Measurements from ENCODE around the gene POLR2B. TPM values are rescaled to one million over a fixed set of nuclear protein-coding genes. Genes with fewer than 3 reads are reported as not detected.

The POLR2B gene
- total RNA-seq, 4 donors from 2014 or later, result 39.8 to 74.8 (median 53.4) TPM

DNA sequence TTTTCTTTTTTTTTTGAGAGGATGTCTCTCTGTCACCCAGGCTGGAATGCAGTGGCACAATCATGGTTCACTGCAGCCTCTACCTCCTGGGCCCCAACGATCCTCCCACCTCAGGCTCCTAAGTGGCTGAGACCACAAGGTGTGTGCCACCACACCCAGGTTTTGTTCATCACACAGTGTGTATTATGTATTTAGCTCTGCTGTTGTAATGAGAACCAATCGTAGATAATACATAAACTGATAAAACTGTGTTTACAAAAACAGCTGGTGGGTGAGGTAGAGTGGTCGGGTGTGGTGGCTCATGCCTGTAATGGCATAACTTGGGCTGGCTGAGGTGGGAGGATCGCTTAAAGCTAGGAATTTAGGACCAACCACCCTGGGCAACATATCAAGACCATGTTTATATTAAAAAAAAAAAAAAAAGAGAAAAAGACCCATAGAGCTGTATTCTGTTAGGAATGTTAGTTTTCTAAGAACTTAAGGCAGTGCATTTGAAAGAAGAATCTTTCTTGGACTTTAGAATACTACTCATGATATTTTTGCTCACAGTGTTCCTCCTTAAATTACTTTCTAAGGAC lies 34.9 kb downstream of the POLR2B start:
- intact Hi-C loops (cut with DNase I; ENCODE audit: low total_unique reads), result no loop called here
- TF ChIP-seq, protein P1, sequence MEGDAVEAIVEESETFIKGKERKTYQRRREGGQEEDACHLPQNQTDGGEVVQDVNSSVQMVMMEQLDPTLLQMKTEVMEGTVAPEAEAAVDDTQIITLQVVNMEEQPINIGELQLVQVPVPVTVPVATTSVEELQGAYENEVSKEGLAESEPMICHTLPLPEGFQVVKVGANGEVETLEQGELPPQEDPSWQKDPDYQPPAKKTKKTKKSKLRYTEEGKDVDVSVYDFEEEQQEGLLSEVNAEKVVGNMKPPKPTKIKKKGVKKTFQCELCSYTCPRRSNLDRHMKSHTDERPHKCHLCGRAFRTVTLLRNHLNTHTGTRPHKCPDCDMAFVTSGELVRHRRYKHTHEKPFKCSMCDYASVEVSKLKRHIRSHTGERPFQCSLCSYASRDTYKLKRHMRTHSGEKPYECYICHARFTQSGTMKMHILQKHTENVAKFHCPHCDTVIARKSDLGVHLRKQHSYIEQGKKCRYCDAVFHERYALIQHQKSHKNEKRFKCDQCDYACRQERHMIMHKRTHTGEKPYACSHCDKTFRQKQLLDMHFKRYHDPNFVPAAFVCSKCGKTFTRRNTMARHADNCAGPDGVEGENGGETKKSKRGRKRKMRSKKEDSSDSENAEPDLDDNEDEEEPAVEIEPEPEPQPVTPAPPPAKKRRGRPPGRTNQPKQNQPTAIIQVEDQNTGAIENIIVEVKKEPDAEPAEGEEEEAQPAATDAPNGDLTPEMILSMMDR (IDR thresholded peaks at IDR 0.05), result no peak
- TF ChIP-seq EP300 (IDR thresholded peaks at IDR 0.05; ENCODE audit: low read depth) (no peak), POLR2A (IDR thresholded peaks at IDR 0.05) (no peak), POLR2AphosphoS5 (IDR thresholded peaks at IDR 0.05) (no peak)
- no peaks in the 10 kb centered on the region for H3K4me1 ChIP-seq

DNA sequence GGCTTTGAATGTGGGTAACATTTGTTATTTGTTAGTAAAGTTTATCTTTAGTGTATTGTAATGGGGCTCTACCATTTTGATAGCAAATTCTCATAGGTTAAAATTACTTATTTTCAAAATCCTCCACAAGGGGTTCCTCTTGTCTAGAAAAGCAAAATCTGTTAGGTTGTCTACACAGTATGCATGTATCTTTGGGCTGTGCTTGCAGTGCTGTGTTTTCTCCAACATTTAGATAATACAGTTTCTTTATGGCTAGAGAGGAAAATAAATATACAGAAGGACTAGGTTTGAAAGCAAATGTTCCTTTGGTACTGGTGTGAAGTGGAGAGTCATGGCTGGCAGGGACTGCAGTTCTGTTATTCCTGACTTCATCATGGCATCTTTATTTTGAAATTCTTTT lies 40.3 kb downstream of the POLR2B start:
- in situ Hi-C loops (cut with MboI; ENCODE audit: low pct_ligation_motif_present in 1 of 4, low pct_unique_long_range_greater_than_20kb in 1 of 4, low sequenced_read_pairs in 3 of 4), result loop anchor here in 1 of 4 donors (25.0 kb wide), 1 partner anchor 532 kb away; no protein-coding TSS in a partner anchor
- Histone ChIP-seq H3K4me3 (no peak overlapping the region), H3K27ac (no peak overlapping the region), H3K36me3 (peaks cover 1 to 68% (median 34%) of the 10 kb centered on the region in 4 donors), H3K27me3 (no peaks in the 10 kb centered on the region), H3K4me1 (no peaks in the 10 kb centered on the region), H3K9me3 (no peaks in the 10 kb centered on the region)
- DNase-seq, result no peak
- intact Hi-C loops (cut with DNase I; ENCODE audit: low total_unique reads), result no loop called here
- TF ChIP-seq POLR2A (IDR thresholded peaks at IDR 0.05) (no peak), EP300 (IDR thresholded peaks at IDR 0.05; ENCODE audit: low read depth) (no peak), POLR2AphosphoS5 (IDR thresholded peaks at IDR 0.05) (no peak)
- TF ChIP-seq, protein P1 (IDR thresholded peaks at IDR 0.05), result no peak

More for the DNA sequence above, 34.9 kb downstream of the POLR2B start:
- no peaks in the 10 kb centered on the region for H3K9me3 ChIP-seq
- H3K4me3 ChIP-seq, result no peak overlapping the region
- no peak overlapping the region for H3K27ac ChIP-seq
- in situ Hi-C loops (cut with MboI; ENCODE audit: low pct_ligation_motif_present in 1 of 4, low pct_unique_long_range_greater_than_20kb in 1 of 4, low sequenced_read_pairs in 3 of 4), result loop anchor here in 1 of 4 donors (25.0 kb wide), 1 partner anchor 526 kb away; no protein-coding TSS in a partner anchor
- peaks cover 0 to 70% (median 31%) of the 10 kb centered on the region in 4 donors for H3K36me3 ChIP-seq
- DNase-seq, result no peak
- H3K27me3 ChIP-seq, result no peaks in the 10 kb centered on the region
- 33 to 74% methylated on average over 3 to 4 of the region's 4 CpGs for WGBS, 2 donors (ENCODE audit: low coverage in 1 of 2)

DNA sequence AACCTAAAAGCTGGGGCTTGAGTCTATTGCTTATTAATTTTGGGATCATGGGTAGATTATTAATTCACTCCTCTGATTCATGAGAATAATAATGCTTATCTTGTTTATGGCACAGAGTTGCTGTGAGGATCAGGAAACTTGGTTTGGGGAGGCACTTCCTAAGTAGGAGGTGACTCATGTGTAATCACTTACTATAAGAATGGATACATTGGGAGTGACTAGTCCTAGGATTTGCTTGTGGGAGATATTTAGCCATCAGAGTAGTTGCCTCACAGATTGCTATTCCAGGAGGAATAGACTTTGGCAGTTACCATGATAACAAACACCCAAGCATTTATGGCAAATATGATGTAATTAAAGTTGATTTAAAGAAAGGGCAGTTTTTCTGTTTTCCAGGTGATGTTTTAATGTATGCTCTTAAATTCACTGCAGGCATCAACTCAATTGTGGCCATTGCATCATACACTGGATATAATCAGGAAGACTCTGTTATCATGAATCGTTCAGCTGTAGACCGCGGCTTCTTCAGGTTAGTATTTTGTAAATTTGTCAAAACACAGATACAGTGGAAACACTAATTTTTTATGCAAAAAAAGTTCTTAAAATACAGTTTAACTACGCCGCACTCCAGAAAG lies 41.9 kb downstream of the POLR2B start:
- in situ Hi-C loops (cut with MboI; ENCODE audit: low pct_ligation_motif_present in 1 of 4, low pct_unique_long_range_greater_than_20kb in 1 of 4, low sequenced_read_pairs in 3 of 4), result loop anchor here in 1 of 4 donors (25.0 kb wide), 1 partner anchor 533 kb away; no protein-coding TSS in a partner anchor
- DNase-seq, result no peak
- no peaks in the 10 kb centered on the region for H3K27me3 ChIP-seq
- H3K4me1 ChIP-seq, result no peaks in the 10 kb centered on the region
- no peak overlapping the region for H3K4me3 ChIP-seq
- WGBS, 2 donors (ENCODE audit: low coverage in 1 of 2), result 93 to 98% methylated on average over 5 of the region's 5 CpGs
- TF ChIP-seq, protein P1 (IDR thresholded peaks at IDR 0.05), result no peak
- TF ChIP-seq POLR2A (IDR thresholded peaks at IDR 0.05) (no peak), POLR2AphosphoS5 (IDR thresholded peaks at IDR 0.05) (no peak), EP300 (IDR thresholded peaks at IDR 0.05; ENCODE audit: low read depth) (no peak)
- H3K27ac ChIP-seq, result no peak overlapping the region
- no peaks in the 10 kb centered on the region for H3K9me3 ChIP-seq
- intact Hi-C loops (cut with DNase I; ENCODE audit: low total_unique reads), result no loop called here
- H3K36me3 ChIP-seq, result peaks cover 1 to 75% (median 36%) of the 10 kb centered on the region in 4 donors

DNA sequence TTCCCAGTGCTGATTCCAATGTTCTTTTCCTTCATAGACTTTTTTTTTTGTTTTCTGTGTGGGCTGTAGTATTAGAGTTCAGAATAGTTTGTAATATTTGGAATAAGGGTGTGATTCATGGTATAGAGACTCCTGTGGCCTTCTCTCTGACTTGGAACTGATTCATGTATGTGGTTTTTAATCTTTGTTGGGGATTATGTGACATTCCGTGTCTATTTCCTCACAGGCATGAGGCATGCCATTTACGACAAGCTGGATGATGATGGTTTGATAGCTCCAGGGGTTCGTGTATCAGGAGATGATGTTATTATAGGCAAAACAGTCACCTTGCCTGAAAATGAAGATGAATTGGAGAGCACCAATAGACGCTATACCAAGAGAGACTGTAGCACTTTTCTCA lies 44.4 kb downstream of the POLR2B start:
- in situ Hi-C loops (cut with MboI; ENCODE audit: low pct_ligation_motif_present in 1 of 4, low pct_unique_long_range_greater_than_20kb in 1 of 4, low sequenced_read_pairs in 3 of 4), result loop anchor here in 1 of 4 donors (25.0 kb wide), 1 partner anchor 536 kb away; no protein-coding TSS in a partner anchor
- WGBS, 2 donors (ENCODE audit: low coverage in 1 of 2), result 75 to 84% methylated on average over 4 of the region's 4 CpGs
- H3K36me3 ChIP-seq, result peaks cover 1 to 75% (median 36%) of the 10 kb centered on the region in 4 donors

More for the DNA sequence above, 44.4 kb downstream of the POLR2B start:
- Histone ChIP-seq H3K4me3 (no peak overlapping the region), H3K4me1 (no peaks in the 10 kb centered on the region), H3K9me3 (no peaks in the 10 kb centered on the region), H3K27me3 (no peaks in the 10 kb centered on the region), H3K27ac (no peak overlapping the region)
- no peak for DNase-seq
- intact Hi-C loops (cut with DNase I; ENCODE audit: low total_unique reads), result no loop called here
- TF ChIP-seq POLR2A (IDR thresholded peaks at IDR 0.05), result no peak
- no peak for TF ChIP-seq EP300 (IDR thresholded peaks at IDR 0.05; ENCODE audit: low read depth)
- TF ChIP-seq, protein P1 (IDR thresholded peaks at IDR 0.05), result no peak
- no peak for TF ChIP-seq POLR2AphosphoS5 (IDR thresholded peaks at IDR 0.05)

Measured in transverse colon (tissue), 4 donors.